WTC11 (cell line): Measurements from ENCODE around the gene LRRC31. TPM values are rescaled to one million over a fixed set of nuclear protein-coding genes. Genes with fewer than 3 reads are reported as not detected.

Experiments
- ARID4B ChIP-seq: sonication (generic); formaldehyde crosslinking; IDR thresholded peaks from 2 replicates; pipeline ENCODE4 v1.8.0; 2023; ENCODE audit warnings: missing genetic modification reagents, mild to moderate bottlenecking, borderline replicate concordance
- CBFB ChIP-seq: sonication (generic); formaldehyde crosslinking; IDR thresholded peaks from 2 replicates; pipeline ENCODE4 v1.8.1; 2022; ENCODE audit warnings: mild to moderate bottlenecking, low read depth, missing genetic modification reagents
- CDX4 ChIP-seq: fragments of 250-450 bp; sonication (Bioruptor Pico); IDR thresholded peaks from 2 replicates; pipeline ENCODE4 v1.9.0; 2021; ENCODE audit warnings: moderate library complexity, mild to moderate bottlenecking, inconsistent platforms, borderline replicate concordance
- E2F4 ChIP-seq: sonication (generic); formaldehyde crosslinking; IDR thresholded peaks from 2 replicates; pipeline ENCODE4 v1.8.1; 2022; ENCODE audit warnings: low read depth, mild to moderate bottlenecking, moderate library complexity, missing genetic modification reagents, borderline replicate concordance
- ESRRA ChIP-seq: sonication (generic); formaldehyde crosslinking; IDR thresholded peaks from 2 replicates; pipeline ENCODE4 v1.8.1; 2022; ENCODE audit warnings: mild to moderate bottlenecking, missing genetic modification reagents, borderline replicate concordance
- ETV6 ChIP-seq: sonication (generic); formaldehyde crosslinking; IDR thresholded peaks from 2 replicates; pipeline ENCODE4 v1.8.1; 2022; ENCODE audit warnings: mild to moderate bottlenecking, missing genetic modification reagents
- FOXK1 ChIP-seq: sonication (generic); formaldehyde crosslinking; IDR thresholded peaks from 2 replicates; pipeline ENCODE4 v1.8.0; 2022; ENCODE audit warnings: mild to moderate bottlenecking, moderate library complexity, missing genetic modification reagents
- FOXP4 ChIP-seq: sonication (generic); formaldehyde crosslinking; IDR thresholded peaks from 2 replicates; pipeline ENCODE4 v1.8.0; 2022; ENCODE audit warnings: mild to moderate bottlenecking, missing genetic modification reagents
- GABPB1 ChIP-seq: sonication (generic); formaldehyde crosslinking; IDR thresholded peaks from 2 replicates; pipeline ENCODE4 v1.8.1; 2023; ENCODE audit warnings: mild to moderate bottlenecking, missing genetic modification reagents
- HMGA2 ChIP-seq: fragments of 250-450 bp; sonication (Bioruptor Pico); IDR thresholded peaks from 2 replicates; pipeline ENCODE4 v1.4.0; 2021; ENCODE audit warnings: mild to moderate bottlenecking, moderate library complexity
- MLX ChIP-seq: sonication (generic); formaldehyde crosslinking; IDR thresholded peaks from 2 replicates; pipeline ENCODE4 v1.8.1; 2023; ENCODE audit warnings: mild to moderate bottlenecking, missing genetic modification reagents, moderate library complexity
- MYBL2 ChIP-seq: sonication (generic); formaldehyde crosslinking; IDR thresholded peaks from 2 replicates; pipeline ENCODE4 v1.8.1; 2023; ENCODE audit warnings: mild to moderate bottlenecking, moderate library complexity, missing genetic modification reagents
- NR1H2 ChIP-seq: sonication (generic); formaldehyde crosslinking; IDR thresholded peaks from 2 replicates; pipeline ENCODE4 v1.9.0; 2021; ENCODE audit warnings: mild to moderate bottlenecking, moderate library complexity, missing genetic modification reagents
- NR2C2 ChIP-seq: sonication (generic); formaldehyde crosslinking; IDR thresholded peaks from 2 replicates; pipeline ENCODE4 v1.8.0; 2022; ENCODE audit warnings: mild to moderate bottlenecking, missing genetic modification reagents
- NR3C1 ChIP-seq: sonication (generic); formaldehyde crosslinking; conservative IDR thresholded peaks from 2 replicates; pipeline ENCODE4 v1.8.1; 2023; ENCODE audit warnings: low read depth, mild to moderate bottlenecking, missing genetic modification reagents
- ZBTB43 ChIP-seq: sonication (generic); formaldehyde crosslinking; IDR thresholded peaks from 2 replicates; pipeline ENCODE4 v1.8.1; 2023; ENCODE audit warnings: mild to moderate bottlenecking, missing genetic modification reagents
- ZNF138 ChIP-seq: sonication (generic); formaldehyde crosslinking; conservative IDR thresholded peaks from 2 replicates; pipeline ENCODE4 v1.8.1; 2022; ENCODE audit warnings: mild to moderate bottlenecking, moderate library complexity, missing genetic modification reagents
- total RNA-seq: library from RNA; stranded (reverse); gene quantifications from 3 replicates; pipeline ENCODE4 v1.2.3, GENCODE V29; 2021

Gene LRRC31
- total RNA-seq, 1 experiment from 2014 or later = not detected

- TF ChIP-seq CDX4 (CRISPR knock-in tag) (no peak), ESRRA (CRISPR knock-in tag) (no peak), ZNF138 (CRISPR knock-in tag) (no peak), NR1H2 (CRISPR knock-in tag) (no peak), ZBTB43 (CRISPR knock-in tag) (no peak), FOXK1 (CRISPR knock-in tag) (no peak), MLX (CRISPR knock-in tag) (no peak), ETV6 (no peak; the same call in none of the 2 replicates), HMGA2 (no peak), E2F4 (CRISPR knock-in tag) (no peak), FOXP4 (CRISPR knock-in tag) (no peak), MYBL2 (CRISPR knock-in tag) (no peak), NR2C2 (no peak), GABPB1 (CRISPR knock-in tag) (no peak), NR3C1 (CRISPR knock-in tag) (no peak), CBFB (no peak), ARID4B (CRISPR knock-in tag) (no peak)
Observed at GRCh38 chr3:169813278-169813677, 56.5 kb downstream of the LRRC31 start (continued).
